Measurements from ENCODE around the gene MAP4K2. TPM values are rescaled to one million over a fixed set of nuclear protein-coding genes. Genes with fewer than 3 reads are reported as not detected.

The MAP4K2 gene
- total RNA-seq, 4 donors from 2014 or later: 3.3 to 34.7 (median 20.3) TPM

DNA sequence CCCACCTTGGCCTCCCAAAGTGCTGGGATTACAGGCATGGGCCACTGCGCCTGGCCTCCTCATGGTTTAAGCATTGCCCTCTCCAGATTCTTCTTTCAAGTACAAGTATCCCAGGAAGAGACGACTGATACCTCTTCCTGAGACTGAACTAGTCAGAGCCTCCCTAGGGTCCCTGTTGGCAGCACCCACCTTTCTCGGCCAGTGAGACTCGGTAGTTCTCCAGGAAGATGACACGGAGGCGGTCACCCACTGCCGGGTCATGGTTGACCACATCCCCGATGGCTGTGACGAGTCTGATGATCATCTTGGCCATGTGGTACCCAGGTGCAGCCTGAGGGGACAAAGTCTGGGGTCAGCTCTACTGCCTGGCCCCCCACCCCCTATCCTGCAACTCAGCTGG lies 51.9 kb downstream of the MAP4K2 start:
- no peaks in the 10 kb centered on the region for H3K36me3 ChIP-seq
- peak overlapping the region in 1 of 4 donors; percentile 17 for H3K27ac ChIP-seq
- peak in 1 of 3 donors; percentile 26 for DNase-seq
- H3K9me3 ChIP-seq: no peaks in the 10 kb centered on the region
- H3K27me3 ChIP-seq: no peaks in the 10 kb centered on the region
- no peak for TF ChIP-seq POLR2A (IDR thresholded peaks at IDR 0.05)
- TF ChIP-seq, protein P1, sequence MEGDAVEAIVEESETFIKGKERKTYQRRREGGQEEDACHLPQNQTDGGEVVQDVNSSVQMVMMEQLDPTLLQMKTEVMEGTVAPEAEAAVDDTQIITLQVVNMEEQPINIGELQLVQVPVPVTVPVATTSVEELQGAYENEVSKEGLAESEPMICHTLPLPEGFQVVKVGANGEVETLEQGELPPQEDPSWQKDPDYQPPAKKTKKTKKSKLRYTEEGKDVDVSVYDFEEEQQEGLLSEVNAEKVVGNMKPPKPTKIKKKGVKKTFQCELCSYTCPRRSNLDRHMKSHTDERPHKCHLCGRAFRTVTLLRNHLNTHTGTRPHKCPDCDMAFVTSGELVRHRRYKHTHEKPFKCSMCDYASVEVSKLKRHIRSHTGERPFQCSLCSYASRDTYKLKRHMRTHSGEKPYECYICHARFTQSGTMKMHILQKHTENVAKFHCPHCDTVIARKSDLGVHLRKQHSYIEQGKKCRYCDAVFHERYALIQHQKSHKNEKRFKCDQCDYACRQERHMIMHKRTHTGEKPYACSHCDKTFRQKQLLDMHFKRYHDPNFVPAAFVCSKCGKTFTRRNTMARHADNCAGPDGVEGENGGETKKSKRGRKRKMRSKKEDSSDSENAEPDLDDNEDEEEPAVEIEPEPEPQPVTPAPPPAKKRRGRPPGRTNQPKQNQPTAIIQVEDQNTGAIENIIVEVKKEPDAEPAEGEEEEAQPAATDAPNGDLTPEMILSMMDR (IDR thresholded peaks at IDR 0.05): no peak
- H3K4me3 ChIP-seq: no peak overlapping the region
- peaks cover 0 to 4% (median 0%) of the 10 kb centered on the region in 4 donors for H3K4me1 ChIP-seq

- Histone ChIP-seq H3K4me1 (peaks cover 0 to 8% (median 0%) of the 10 kb centered on the region in 4 donors), H3K27ac (peak overlapping the region in 1 of 4 donors; percentile 17), H3K9me3 (no peaks in the 10 kb centered on the region), H3K4me3 (no peak overlapping the region), H3K36me3 (no peaks in the 10 kb centered on the region), H3K27me3 (no peaks in the 10 kb centered on the region)
- DNase-seq: peak in 1 of 3 donors; percentile 29
- no peak for TF ChIP-seq POLR2A (IDR thresholded peaks at IDR 0.05)
- TF ChIP-seq, protein P1 (IDR thresholded peaks at IDR 0.05): no peak
Observed at GRCh38 chr11:64750361-64751054, 52.5 kb downstream of the MAP4K2 start.

GRCh38 chr11:64747961-64748665 lies 54.9 kb downstream of the MAP4K2 start:
- no peaks in the 10 kb centered on the region for H3K27me3 ChIP-seq
- no peaks in the 10 kb centered on the region for H3K9me3 ChIP-seq
- no peak overlapping the region for H3K4me3 ChIP-seq
- H3K4me1 ChIP-seq: peaks cover 0 to 26% (median 0%) of the 10 kb centered on the region in 4 donors
- peak overlapping the region in 2 of 4 donors; percentile 23 to 98 for H3K27ac ChIP-seq
- no peaks in the 10 kb centered on the region for H3K36me3 ChIP-seq
- DNase-seq: no peak
- TF ChIP-seq, protein P1 (IDR thresholded peaks at IDR 0.05): no peak
- TF ChIP-seq POLR2A (IDR thresholded peaks at IDR 0.05): no peak

GRCh38 chr11:64746486-64746885 lies 56.5 kb downstream of the MAP4K2 start:
- H3K9me3 ChIP-seq: no peaks in the 10 kb centered on the region
- TF ChIP-seq, protein P1 (IDR thresholded peaks at IDR 0.05): no peak
- no peak for TF ChIP-seq POLR2A (IDR thresholded peaks at IDR 0.05)
- no peaks in the 10 kb centered on the region for H3K36me3 ChIP-seq
- H3K4me3 ChIP-seq: peak overlapping the region in 1 of 4 donors; percentile 64
- peak overlapping the region; percentile 83 to 98 (median 88) for H3K27ac ChIP-seq
- H3K27me3 ChIP-seq: peaks cover 0 to 4% of the 10 kb centered on the region in 2 donors
- H3K4me1 ChIP-seq: peaks cover 0 to 42% (median 5%) of the 10 kb centered on the region in 4 donors
- no peak for DNase-seq

- Histone ChIP-seq H3K9me3 (no peaks in the 10 kb centered on the region), H3K4me1 (peaks cover 0 to 44% (median 5%) of the 10 kb centered on the region in 4 donors)
Observed at GRCh38 chr11:64745521-64746328, 57.3 kb downstream of the MAP4K2 start.

More at GRCh38 chr11:64745521-64746328, 57.3 kb downstream of the MAP4K2 start:
- H3K4me3 ChIP-seq: peak overlapping the region; percentile 59 to 78 (median 62)
- TF ChIP-seq, protein P1 (IDR thresholded peaks at IDR 0.05): no peak
- peak in 1 of 2 donors; percentile 39 for TF ChIP-seq POLR2A (IDR thresholded peaks at IDR 0.05)
- DNase-seq: peak; percentile 68 to 91 (median 83)
- H3K27me3 ChIP-seq: peaks cover 0 to 4% of the 10 kb centered on the region in 2 donors
- H3K36me3 ChIP-seq: no peaks in the 10 kb centered on the region
- H3K27ac ChIP-seq: peak overlapping the region; percentile 83 to 98 (median 88)
